ENCODE results near the gene MZT2A. TPM values are rescaled to one million over a fixed set of nuclear protein-coding genes. Genes with fewer than 3 reads are reported as not detected.
"Not testable (repeated sequence)": the region's sequence is repeated elsewhere in the genome, so short reads cannot be mapped to it uniquely, and the experiment has no call there.

The MZT2A gene
- total and polyA plus RNA-seq, 5 donors from 2014 or later, result 97.9 to 201 (median 122) TPM

- H3K9me3 ChIP-seq (ENCODE audit: control insufficient read depth in 2 of 2, low read length in 2 of 2); H3K9me3 Mint-ChIP-seq; DNase-seq; H3K27me3 ChIP-seq (ENCODE audit: control insufficient read depth, insufficient read depth, low read length); ATAC-seq (ENCODE audit: low read depth in 2 of 2); H3K27me3 Mint-ChIP-seq; H3K36me3 Mint-ChIP-seq; H3K36me3 ChIP-seq (ENCODE audit: control insufficient read depth, insufficient read depth, low read length): not testable (repeated sequence)
- H3K4me1 Mint-ChIP-seq, result peaks cover 0 to 50% (median 25%) of the 10 kb centered on the region in 4 donors
- H3K4me3 Mint-ChIP-seq, result peak overlapping the region; percentile 89 to 96 (median 91)
- H3K4me3 ChIP-seq (ENCODE audit: low read depth, low read length), result peak overlapping the region; percentile 68
- H3K4me1 ChIP-seq (ENCODE audit: control insufficient read depth, insufficient read depth, low read length, poor library complexity, severe bottlenecking), result peaks cover 28% of the 10 kb centered on the region
- peak overlapping the region; percentile 60 for H3K27ac ChIP-seq (ENCODE audit: insufficient read depth, low read length, poor library complexity, severe bottlenecking)
- H3K27ac Mint-ChIP-seq, result peak overlapping the region; percentile 71 to 92 (median 88)
Observed at GRCh38 chr2:131491469-131491836, 744 bp downstream of the MZT2A start.

- Histone ChIP-seq H3K4me3 (ENCODE audit: low read depth, low read length) (peak overlapping the region; percentile 68), H3K4me1 (ENCODE audit: control insufficient read depth, insufficient read depth, low read length, poor library complexity, severe bottlenecking) (peaks cover 28% of the 10 kb centered on the region), H3K27ac (ENCODE audit: insufficient read depth, low read length, poor library complexity, severe bottlenecking) (peak overlapping the region; percentile 60)
- H3K27me3 ChIP-seq (ENCODE audit: control insufficient read depth, insufficient read depth, low read length); H3K9me3 Mint-ChIP-seq; H3K9me3 ChIP-seq (ENCODE audit: control insufficient read depth in 2 of 2, low read length in 2 of 2); ATAC-seq (ENCODE audit: low read depth in 2 of 2); H3K27me3 Mint-ChIP-seq; H3K36me3 Mint-ChIP-seq; H3K36me3 ChIP-seq (ENCODE audit: control insufficient read depth, insufficient read depth, low read length): not testable (repeated sequence)
- Mint-ChIP-seq H3K4me3 (peak overlapping the region; percentile 89 to 96 (median 91)), H3K4me1 (peaks cover 0 to 52% (median 26%) of the 10 kb centered on the region in 4 donors), H3K27ac (peak overlapping the region; percentile 71 to 92 (median 88))
- peak; percentile 11 to 53 (median 14) for DNase-seq
Observed at GRCh38 chr2:131490616-131491468, 1.4 kb downstream of the MZT2A start.

GRCh38 chr2:131488306-131489205 lies 3.6 kb downstream of the MZT2A start:
- ATAC-seq (ENCODE audit: low read depth in 2 of 2) (no peak), DNase-seq (no peak)
- Mint-ChIP-seq H3K27ac (peak overlapping the region in 1 of 3 donors; percentile 97), H3K4me1 (peaks cover 0 to 36% (median 17%) of the 10 kb centered on the region in 4 donors), H3K9me3 (no peaks in the 10 kb centered on the region), H3K4me3 (peak overlapping the region; percentile 5 to 61 (median 28)), H3K27me3 (peaks cover 7% of the 10 kb centered on the region), H3K36me3 (peaks cover 5% of the 10 kb centered on the region)
- Histone ChIP-seq H3K27ac (ENCODE audit: insufficient read depth, low read length, poor library complexity, severe bottlenecking) (no peak overlapping the region), H3K36me3 (ENCODE audit: control insufficient read depth, insufficient read depth, low read length) (no peaks in the 10 kb centered on the region), H3K4me3 (ENCODE audit: low read depth, low read length) (no peak overlapping the region), H3K4me1 (ENCODE audit: control insufficient read depth, insufficient read depth, low read length, poor library complexity, severe bottlenecking) (peaks cover 21% of the 10 kb centered on the region), H3K9me3 (ENCODE audit: control insufficient read depth in 2 of 2, low read length in 2 of 2) (no peaks in the 10 kb centered on the region), H3K27me3 (ENCODE audit: control insufficient read depth, insufficient read depth, low read length) (no peaks in the 10 kb centered on the region)

DNA sequence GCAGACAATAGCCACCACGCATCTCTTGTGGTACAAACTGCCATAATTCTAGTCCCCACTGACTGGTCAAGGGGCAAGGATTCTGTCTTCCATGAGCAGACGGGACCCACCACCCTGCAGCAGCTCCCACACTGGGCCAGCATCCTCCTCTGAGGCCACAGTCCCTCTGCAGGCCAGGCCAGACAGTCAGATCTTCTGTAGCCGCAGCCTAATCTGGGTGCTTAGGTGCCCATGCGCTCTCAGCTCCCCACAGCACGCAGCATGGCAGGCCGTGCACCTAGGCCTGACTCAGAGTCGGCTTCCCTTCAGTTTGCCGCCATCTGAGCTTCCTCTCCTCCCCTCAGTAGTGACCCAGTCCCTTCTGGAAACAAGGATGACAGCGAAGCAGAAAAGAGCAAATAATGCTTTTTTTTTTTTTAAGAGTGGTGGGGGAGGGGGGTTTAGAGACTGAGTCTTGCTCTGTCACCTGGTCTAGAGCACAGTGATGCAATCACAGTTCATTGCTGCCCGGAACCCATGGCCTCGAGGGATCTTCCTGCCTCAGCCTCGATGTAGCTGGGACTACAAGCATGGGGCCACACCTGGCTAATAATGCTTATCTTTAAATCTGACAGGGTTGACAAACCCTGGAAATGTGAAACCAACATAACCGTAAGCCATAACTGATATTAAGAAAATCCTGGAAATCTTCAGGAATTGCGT lies 5.8 kb downstream of the MZT2A start:
- H3K9me3 Mint-ChIP-seq, result not testable (repeated sequence)
- peaks cover 0 to 29% (median 14%) of the 10 kb centered on the region in 4 donors for H3K4me1 Mint-ChIP-seq

DNA sequence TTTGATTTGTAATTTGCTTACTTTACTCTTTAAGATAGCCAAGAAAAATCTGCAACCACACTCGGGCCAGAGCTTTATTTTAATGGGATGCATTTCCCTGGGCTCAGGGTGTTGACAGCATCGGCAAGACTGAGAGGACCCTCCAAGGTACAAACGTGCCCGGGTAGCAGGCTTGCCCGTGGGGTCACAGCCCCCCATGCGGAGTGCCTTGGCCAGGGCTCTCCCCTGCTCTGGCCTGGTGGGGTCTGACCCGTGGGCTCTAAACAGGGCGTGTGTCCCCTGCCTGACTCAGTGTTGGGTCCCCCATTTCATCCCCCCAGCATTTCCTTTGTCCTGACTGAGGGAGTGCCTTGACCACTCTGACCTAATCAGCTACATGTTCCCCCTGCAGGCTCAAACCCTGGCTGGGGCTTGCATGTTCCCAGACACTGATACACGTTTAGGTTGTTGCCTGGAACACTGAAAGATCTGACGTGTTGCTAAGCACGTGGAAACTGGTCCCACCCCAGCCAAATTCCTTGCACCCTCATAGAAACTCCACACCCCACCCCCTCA lies 7.2 kb downstream of the MZT2A start:
- not testable (repeated sequence) for H3K27ac Mint-ChIP-seq; ATAC-seq (ENCODE audit: low read depth in 2 of 2)

More for the DNA sequence above, 5.8 kb downstream of the MZT2A start:
- H3K27me3 Mint-ChIP-seq; DNase-seq; H3K27ac Mint-ChIP-seq; H3K36me3 ChIP-seq (ENCODE audit: control insufficient read depth, insufficient read depth, low read length); H3K27me3 ChIP-seq (ENCODE audit: control insufficient read depth, insufficient read depth, low read length); H3K36me3 Mint-ChIP-seq; H3K4me3 ChIP-seq (ENCODE audit: low read depth, low read length); ATAC-seq (ENCODE audit: low read depth in 2 of 2); H3K27ac ChIP-seq (ENCODE audit: insufficient read depth, low read length, poor library complexity, severe bottlenecking); H3K9me3 ChIP-seq (ENCODE audit: control insufficient read depth in 2 of 2, low read length in 2 of 2): not testable (repeated sequence)
- H3K4me1 ChIP-seq (ENCODE audit: control insufficient read depth, insufficient read depth, low read length, poor library complexity, severe bottlenecking), result peaks cover 15% of the 10 kb centered on the region
- H3K4me3 Mint-ChIP-seq, result peak overlapping the region in 1 of 4 donors; percentile 32

GRCh38 chr2:131483981-131484820 lies 8.0 kb downstream of the MZT2A start:
- H3K27ac ChIP-seq (ENCODE audit: insufficient read depth, low read length, poor library complexity, severe bottlenecking); H3K4me1 ChIP-seq (ENCODE audit: control insufficient read depth, insufficient read depth, low read length, poor library complexity, severe bottlenecking); H3K9me3 Mint-ChIP-seq; H3K4me3 Mint-ChIP-seq; H3K27ac Mint-ChIP-seq; ATAC-seq (ENCODE audit: low read depth in 2 of 2); H3K4me3 ChIP-seq (ENCODE audit: low read depth, low read length); H3K36me3 Mint-ChIP-seq; H3K9me3 ChIP-seq (ENCODE audit: control insufficient read depth in 2 of 2, low read length in 2 of 2); H3K27me3 ChIP-seq (ENCODE audit: control insufficient read depth, insufficient read depth, low read length); DNase-seq; H3K36me3 ChIP-seq (ENCODE audit: control insufficient read depth, insufficient read depth, low read length); H3K27me3 Mint-ChIP-seq: not testable (repeated sequence)
- peaks cover 0 to 25% (median 5%) of the 10 kb centered on the region in 4 donors for H3K4me1 Mint-ChIP-seq

More for the DNA sequence above, 7.2 kb downstream of the MZT2A start:
- not testable (repeated sequence) for H3K4me3 ChIP-seq (ENCODE audit: low read depth, low read length); H3K4me1 ChIP-seq (ENCODE audit: control insufficient read depth, insufficient read depth, low read length, poor library complexity, severe bottlenecking); H3K36me3 ChIP-seq (ENCODE audit: control insufficient read depth, insufficient read depth, low read length); H3K9me3 ChIP-seq (ENCODE audit: control insufficient read depth in 2 of 2, low read length in 2 of 2); H3K27me3 ChIP-seq (ENCODE audit: control insufficient read depth, insufficient read depth, low read length); DNase-seq; H3K27me3 Mint-ChIP-seq; H3K36me3 Mint-ChIP-seq; H3K27ac ChIP-seq (ENCODE audit: insufficient read depth, low read length, poor library complexity, severe bottlenecking); H3K4me3 Mint-ChIP-seq; H3K9me3 Mint-ChIP-seq
- H3K4me1 Mint-ChIP-seq, result peaks cover 0 to 25% (median 8%) of the 10 kb centered on the region in 4 donors
